PC-3 (cell line): ENCODE data around the gene CCDC92B.

ENCODE experiments used
- EZH2phosphoT487 ChIP-seq: fragments of 300-600 bp; sonication (generic); IDR thresholded peaks from 2 replicates; pipeline ENCODE4 v1.6.1; 2018; ENCODE audit warnings: mild to moderate bottlenecking, antibody characterized with exemption, low read length, borderline replicate concordance
- TF ChIP-seq, protein P1 (sequence below): fragments of 300-600 bp; sonication (generic); conservative IDR thresholded peaks from 2 replicates; pipeline ENCODE4 v1.5.1; 2017; ENCODE audit warnings: antibody characterized with exemption, low read depth, mild to moderate bottlenecking, low read length

GRCh38 chr17:2723505-2723996 lies 25.9 kb downstream of the CCDC92B start:
- TF ChIP-seq, protein P1, sequence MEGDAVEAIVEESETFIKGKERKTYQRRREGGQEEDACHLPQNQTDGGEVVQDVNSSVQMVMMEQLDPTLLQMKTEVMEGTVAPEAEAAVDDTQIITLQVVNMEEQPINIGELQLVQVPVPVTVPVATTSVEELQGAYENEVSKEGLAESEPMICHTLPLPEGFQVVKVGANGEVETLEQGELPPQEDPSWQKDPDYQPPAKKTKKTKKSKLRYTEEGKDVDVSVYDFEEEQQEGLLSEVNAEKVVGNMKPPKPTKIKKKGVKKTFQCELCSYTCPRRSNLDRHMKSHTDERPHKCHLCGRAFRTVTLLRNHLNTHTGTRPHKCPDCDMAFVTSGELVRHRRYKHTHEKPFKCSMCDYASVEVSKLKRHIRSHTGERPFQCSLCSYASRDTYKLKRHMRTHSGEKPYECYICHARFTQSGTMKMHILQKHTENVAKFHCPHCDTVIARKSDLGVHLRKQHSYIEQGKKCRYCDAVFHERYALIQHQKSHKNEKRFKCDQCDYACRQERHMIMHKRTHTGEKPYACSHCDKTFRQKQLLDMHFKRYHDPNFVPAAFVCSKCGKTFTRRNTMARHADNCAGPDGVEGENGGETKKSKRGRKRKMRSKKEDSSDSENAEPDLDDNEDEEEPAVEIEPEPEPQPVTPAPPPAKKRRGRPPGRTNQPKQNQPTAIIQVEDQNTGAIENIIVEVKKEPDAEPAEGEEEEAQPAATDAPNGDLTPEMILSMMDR, result no peak
- no peak for TF ChIP-seq EZH2phosphoT487
